Subcutaneous adipose tissue (tissue), 4 donors: Measurements from ENCODE around the gene SSU72. TPM values are rescaled to one million over a fixed set of nuclear protein-coding genes. Genes with fewer than 3 reads are reported as not detected.

Experiments
- total RNA-seq, 4 donors: library from RNA; depleted of rRNA; stranded (reverse); fragments of >200 nt; gene quantifications; one replicate each; pipeline ENCODE4 v1.1.0, GENCODE V29; 2016
- TF ChIP-seq, protein P1 (sequence below): fragments of 450-650 bp; IDR thresholded peaks from one replicate; pipeline ENCODE4 v1.5.1; 2016; ENCODE audit warnings: low read depth, mild to moderate bottlenecking, control low read depth, antibody characterized with exemption, moderate library complexity

Gene SSU72
- total RNA-seq, 4 donors from 2014 or later, result 76.0 to 138 (median 110) TPM

DNA sequence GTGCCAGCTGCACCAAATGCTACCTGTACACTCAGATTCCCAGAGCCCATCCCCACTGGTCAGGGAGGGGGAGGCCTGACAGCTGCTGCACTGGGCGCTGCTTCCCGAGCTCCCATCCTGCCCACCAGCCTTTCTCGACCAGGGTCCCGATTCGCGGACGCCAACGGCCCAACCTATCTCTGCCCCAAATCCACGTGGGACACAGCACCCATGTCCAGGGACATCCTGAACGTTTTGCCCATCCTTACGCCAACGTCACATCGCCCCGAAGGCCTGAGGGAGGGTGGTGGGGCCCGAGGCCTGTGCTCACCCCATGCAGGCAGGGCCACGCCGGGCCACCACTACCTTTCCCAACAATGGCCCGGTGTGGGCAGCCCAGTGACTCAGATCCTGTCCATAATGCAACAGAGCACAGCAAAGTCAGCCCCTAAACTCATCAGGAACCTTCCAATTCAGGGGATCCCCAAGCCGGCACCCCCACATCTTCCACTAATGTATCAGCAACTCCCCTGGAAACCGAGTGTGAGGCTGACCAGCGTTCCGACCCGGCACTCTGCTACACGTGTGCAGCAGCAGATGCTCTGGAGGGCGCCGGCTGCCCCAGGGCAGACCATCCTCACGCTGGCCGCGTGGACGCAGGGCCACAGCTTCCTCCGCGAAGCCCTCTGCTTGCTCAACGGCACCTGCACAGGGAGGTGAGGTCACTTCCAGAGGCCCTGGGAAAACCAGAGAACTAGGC, 23.0 kb downstream of the SSU72 start:
- TF ChIP-seq, protein P1, sequence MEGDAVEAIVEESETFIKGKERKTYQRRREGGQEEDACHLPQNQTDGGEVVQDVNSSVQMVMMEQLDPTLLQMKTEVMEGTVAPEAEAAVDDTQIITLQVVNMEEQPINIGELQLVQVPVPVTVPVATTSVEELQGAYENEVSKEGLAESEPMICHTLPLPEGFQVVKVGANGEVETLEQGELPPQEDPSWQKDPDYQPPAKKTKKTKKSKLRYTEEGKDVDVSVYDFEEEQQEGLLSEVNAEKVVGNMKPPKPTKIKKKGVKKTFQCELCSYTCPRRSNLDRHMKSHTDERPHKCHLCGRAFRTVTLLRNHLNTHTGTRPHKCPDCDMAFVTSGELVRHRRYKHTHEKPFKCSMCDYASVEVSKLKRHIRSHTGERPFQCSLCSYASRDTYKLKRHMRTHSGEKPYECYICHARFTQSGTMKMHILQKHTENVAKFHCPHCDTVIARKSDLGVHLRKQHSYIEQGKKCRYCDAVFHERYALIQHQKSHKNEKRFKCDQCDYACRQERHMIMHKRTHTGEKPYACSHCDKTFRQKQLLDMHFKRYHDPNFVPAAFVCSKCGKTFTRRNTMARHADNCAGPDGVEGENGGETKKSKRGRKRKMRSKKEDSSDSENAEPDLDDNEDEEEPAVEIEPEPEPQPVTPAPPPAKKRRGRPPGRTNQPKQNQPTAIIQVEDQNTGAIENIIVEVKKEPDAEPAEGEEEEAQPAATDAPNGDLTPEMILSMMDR, result no peak

DNA sequence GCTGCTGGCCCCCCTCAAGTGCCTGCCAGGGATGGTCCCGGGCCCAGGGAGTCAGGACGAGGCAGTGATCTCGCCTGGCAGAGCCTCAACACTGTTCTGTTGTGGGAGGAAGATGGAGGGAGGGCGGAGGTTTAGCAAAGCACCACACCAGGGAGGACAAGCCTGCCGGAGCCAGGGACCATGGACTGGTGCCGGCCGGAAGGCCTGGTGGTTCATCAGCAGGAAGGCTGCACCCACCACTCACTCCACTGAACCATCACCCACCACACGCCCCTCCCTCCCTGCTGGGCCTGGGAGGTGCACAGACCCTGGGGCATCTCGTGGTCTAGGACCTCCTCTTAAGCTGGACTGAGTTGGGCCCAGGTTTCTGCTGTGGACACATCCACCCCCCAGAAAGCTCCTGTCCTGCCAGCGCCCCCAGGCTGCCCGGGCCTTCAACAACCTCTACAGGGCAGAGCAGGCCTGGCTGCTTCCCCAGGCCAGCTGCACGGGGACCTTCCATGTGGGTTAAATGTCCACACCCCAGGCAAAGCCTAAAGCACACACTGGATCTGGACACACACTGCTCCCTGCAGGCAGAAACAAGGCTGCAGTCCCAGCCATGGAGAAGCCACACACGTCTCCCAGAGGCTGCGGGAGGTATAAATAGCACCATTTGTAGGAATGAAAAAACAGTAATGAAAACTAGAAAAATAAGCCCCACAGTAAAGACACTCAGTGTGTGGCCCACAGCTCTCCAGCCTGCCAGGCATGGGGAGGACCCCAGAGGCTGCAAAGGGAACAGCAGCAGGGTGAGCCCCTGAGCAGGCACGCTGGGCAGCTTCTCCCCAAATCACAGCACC, 23.9 kb downstream of the SSU72 start:
- TF ChIP-seq, protein P1, result no peak

DNA sequence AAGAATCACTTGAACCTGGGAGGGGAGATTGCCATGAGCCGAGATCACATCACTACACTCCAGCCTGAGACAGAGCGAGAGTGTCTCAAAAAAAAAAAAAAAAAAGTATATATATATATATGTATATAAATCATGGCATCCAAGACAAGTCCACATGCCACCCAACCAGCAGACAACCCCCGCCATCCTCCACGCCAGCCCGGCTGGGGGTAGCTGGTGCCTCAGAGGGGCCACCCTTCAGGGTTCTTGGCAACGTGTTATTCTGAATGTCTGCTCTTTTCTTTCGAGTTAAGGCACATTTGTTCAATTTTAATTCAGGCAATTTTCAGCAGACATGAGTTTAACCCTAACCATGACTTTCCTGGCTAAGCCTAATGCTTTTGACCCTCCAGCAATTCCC, 24.6 kb downstream of the SSU72 start:
- TF ChIP-seq, protein P1, result no peak

DNA sequence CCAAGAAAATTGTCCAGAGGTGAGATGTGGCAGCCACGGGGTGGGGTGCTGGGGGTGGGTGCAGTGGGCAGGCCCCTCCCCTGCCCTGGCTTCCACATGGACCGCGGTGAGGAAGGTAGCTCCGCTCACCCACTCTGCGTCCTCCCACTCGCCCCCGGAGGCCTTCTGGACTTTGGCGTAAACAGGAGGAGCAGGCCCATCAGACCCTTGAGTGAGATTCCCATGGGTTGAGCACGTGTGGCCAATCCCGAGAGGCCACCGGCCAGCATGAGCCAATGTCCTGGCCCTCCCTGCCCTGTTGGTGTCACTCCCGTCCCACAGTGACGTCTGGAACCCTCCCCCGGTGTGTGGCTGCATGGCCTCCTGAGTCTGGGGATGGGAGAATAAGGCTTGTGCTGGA, 26.1 kb downstream of the SSU72 start:
- TF ChIP-seq, protein P1, result no peak

DNA sequence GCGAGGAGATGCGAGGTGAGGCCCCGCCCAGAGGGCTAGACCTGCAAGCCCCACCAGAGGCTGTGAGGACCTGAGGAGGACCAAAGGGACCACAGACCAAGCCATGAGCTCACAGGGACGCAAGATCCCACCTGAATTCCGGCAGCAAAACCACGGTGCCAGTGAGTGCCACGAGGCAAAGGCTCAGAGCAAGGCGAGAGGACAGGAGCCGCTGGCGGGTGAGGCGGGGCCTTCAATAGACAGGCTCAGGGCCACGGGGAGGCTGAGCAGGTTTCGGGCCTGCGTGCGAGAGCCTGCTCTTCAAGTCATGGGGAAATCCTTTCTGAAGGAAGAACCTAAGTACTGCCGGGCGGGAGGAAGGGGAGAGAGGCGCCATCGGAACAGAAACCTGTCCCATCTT, 27.2 kb downstream of the SSU72 start:
- TF ChIP-seq, protein P1, result no peak

DNA sequence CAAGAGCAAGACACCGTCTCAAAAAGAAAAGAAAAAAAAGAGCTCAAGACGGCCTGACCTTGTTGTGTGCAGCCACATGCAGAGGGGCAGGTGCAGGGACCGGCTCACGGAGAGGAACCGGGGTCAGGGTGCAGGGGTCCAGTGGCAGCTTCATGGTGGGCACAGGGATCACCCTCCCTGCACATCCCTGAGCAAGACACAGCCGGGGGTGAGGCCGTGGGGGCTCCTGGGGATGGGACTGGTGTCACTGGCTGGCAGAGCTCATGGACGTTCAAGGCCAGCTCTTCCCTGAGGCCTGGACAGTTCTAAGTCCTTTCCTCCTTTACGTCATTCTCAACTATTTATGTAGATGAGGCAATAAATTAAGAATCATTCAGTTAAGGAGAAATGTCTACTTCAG, 27.7 kb downstream of the SSU72 start:
- TF ChIP-seq, protein P1, result no peak
